Activated T-cell treated with anti-CD3 and anti-CD28 coated beads for 48 hours (primary cell): Measurements from ENCODE around the gene SLC1A2.
A peak's percentile ranks its signal among the peaks of the same experiment; 100 is the strongest.
"Not testable (repeated sequence)": the region's sequence is repeated elsewhere in the genome, so short reads cannot be mapped to it uniquely, and the experiment has no call there.

Experiments used
- DNase-seq: peaks from one replicate; pipeline ENCODE4 v3.0.0-alpha.2; 2020; ENCODE audit warnings: low read depth

Gene SLC1A2

GRCh38 chr11:35241531-35241930, 177.8 kb downstream of the SLC1A2 start:
- no peak for DNase-seq

- DNase-seq: no peak
Measured at GRCh38 chr11:35241083-35241482, 178.3 kb downstream of the SLC1A2 start.

DNA sequence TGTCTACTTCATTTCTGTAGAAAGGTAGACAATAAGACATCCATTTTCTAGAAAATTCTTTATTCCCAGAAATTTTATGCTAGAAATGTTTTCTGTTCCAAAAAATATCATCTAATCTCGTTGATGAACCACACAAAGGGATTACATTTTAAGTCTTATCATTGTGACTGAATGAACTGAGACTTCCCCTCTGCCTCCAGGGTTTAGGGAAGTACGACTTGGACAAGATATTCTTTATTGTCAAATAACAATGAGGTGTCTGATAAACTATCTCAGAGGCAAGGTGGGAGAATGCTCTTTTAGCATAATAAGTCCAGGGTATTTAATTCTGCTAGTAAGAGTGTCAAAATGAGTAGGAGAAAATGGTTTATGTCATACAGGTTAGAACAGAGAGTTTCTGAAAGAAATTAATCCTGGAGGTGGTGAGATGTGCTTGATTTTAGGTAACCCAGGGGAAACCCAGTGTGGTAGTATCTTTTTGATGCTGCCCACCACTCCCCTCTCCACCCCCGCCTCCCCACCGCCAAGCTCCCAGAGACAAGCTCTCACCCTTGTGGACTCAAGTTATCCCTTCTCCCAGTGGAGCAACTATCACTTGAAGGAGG, 179.8 kb downstream of the SLC1A2 start:
- DNase-seq: no peak

DNA sequence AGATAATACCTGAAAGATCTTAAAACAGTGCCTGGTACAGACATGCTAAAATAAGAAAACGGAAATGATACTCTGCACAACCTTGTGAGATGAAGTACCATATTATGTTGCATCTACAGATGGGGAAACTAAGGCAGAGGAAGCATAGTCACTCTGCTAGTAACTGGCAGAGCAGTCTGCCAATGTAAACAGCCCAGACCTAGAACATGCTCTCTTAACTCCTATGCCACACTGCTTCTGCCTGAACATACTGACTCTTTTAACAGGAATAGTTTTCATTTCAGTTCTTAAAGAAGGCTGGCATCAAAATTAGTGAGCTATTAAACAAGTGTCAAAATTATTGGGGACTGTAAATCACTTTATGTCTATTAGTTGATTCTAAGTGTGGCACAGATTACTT, 180.5 kb downstream of the SLC1A2 start:
- DNase-seq: no peak

DNA sequence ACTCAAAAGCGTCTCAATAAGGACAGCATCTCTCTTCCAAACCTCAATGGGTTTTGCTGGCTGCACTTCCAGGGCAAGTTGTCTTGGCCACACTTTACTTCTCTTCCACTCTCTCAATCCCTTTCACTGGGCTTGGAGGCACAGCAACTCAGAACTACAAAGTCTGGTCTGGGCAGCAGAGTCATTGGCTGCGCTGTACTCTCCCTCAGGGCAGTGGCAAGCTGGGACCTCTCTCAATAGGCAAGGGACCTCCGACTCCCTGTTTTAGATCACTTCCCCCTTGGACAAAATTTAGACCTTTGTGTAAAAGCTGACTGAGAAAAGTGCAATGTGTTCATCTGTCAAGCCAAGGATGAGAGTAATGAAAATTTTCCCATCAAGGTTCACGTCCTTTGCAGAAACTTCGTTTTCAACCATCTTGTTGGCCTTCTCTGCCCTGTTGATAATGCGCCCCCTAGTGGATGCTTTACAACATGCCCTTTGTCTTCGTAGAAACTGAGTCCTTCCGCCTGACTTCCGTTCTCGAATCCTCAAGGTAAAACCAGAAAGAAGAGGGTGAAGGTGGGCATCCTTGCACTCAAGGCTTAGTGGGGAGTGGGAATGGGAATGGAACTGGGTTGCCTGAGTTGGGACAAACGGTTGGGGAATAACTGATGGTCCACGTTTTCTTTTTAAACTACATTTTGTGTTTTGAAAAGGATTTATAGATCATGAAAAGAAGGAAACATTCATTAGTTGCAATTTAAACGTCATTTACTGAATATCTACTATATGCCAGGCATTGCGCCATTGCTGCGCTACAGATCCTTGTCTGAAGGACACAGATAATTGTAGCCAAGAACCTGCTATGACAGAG, 181.3 kb downstream of the SLC1A2 start:
- peak; percentile 36 for DNase-seq

DNA sequence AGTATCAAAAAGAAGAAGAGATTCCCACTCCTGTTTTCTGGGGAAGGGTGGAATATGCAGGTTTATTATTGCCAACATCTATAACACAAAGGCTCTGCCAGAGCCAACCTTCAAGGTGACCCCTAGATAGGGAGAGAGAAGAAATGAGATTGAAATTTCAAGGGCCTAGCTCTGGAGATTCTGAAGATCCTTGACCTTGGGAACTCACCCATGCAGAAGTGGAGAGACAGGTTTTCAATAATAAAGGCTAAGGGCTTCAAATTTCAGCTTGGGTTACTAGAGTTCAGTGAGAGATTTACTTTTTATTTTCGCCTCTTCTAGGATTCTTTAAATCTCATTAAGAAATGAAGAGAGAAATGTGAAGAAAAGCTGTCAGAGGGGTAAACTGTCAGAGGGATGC, 182.0 kb downstream of the SLC1A2 start:
- DNase-seq: no peak

DNA sequence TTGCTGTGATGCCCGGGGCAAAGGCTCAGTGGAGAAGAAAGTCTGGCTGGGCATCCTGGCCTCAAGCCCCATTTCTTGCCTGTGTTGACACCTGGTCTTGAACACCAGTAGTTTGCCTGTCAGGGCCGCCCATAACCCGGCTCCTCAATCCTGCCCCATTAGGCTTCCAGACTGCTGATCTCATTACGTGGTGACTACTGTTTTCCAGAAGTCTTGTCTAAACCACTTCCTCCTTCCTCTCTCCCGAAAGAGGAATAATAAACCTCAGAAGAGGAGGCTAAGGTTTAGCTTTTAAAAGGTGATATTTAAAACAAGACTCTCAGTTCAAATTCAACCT, 182.7 kb downstream of the SLC1A2 start:
- DNase-seq: no peak

- DNase-seq: peak; percentile 31
Measured at GRCh38 chr11:35235936-35236666, 183.3 kb downstream of the SLC1A2 start.

DNA sequence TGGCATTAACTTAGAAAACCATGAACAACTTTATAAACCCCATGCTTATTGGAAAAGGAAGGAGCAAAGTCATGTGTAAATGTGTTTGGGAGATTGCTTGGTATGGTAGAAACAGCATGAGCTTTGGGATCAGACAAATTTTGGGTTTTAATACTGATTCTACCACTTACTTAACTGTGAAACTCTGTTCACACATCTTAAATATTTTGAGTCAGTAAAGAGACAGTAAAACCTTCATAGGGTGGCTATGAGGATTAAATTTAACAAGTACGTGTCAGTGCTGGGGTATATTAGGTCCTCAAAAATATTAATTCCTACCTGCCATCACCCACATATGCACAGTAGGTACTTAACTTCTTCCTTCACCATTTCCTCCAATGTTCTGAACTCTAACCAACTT, 183.9 kb downstream of the SLC1A2 start:
- no peak for DNase-seq

GRCh38 chr11:35235157-35235468, 184.2 kb downstream of the SLC1A2 start:
- DNase-seq: no peak

DNA sequence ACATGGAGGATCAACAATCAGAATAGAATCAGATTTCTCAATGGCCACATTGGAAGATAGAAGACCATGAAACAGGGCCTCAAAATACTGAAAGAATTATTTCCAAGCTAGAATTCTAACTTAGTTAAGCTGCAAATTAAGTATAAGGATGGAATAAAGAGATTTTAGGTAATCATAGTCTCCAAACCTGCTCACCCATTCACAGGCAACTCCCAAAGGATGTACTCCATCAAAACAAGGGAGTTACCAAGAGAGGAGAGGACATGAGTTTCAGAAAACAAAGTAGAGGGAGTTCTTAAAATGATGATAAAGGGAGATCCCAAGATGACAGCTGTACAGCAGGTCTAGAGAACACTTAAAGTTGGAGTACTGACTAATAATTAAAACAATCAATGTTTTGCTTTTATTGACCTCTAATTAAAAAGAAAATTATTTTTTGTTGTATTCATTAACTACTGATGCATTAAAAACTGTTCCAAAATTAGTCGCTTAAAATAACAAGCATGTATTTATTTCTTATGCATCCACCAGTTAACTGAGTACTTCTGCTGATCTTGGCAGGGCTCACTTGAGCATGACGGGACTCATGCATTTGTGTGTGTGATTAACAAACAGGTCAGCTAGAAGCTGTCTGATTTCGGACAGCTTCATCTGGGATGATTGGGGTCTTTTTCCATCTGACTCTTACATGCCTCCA, 184.8 kb downstream of the SLC1A2 start:
- no peak for DNase-seq

GRCh38 chr11:35233518-35233917, 185.8 kb downstream of the SLC1A2 start:
- no peak for DNase-seq

DNA sequence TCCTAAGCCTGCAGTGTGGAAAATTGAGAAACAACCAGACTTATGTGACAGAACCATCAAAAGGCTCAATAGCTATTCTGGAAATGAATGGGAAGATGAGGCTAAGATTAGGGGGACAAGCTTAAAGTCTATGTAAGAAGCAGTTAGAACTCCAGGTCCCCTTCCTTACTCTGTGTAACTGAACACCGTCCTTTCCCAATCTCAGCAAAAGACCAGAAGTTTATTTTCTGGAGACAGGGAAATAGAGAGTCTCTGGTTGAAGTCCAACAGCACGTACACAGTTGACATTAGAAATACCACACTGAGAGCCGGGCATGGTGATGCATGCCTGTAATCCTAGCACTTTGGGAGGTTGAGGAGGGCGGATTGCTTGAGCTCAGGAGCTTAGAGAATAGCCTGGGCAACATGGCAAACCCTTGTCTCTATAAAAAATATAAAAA, 186.4 kb downstream of the SLC1A2 start:
- no peak for DNase-seq

DNA sequence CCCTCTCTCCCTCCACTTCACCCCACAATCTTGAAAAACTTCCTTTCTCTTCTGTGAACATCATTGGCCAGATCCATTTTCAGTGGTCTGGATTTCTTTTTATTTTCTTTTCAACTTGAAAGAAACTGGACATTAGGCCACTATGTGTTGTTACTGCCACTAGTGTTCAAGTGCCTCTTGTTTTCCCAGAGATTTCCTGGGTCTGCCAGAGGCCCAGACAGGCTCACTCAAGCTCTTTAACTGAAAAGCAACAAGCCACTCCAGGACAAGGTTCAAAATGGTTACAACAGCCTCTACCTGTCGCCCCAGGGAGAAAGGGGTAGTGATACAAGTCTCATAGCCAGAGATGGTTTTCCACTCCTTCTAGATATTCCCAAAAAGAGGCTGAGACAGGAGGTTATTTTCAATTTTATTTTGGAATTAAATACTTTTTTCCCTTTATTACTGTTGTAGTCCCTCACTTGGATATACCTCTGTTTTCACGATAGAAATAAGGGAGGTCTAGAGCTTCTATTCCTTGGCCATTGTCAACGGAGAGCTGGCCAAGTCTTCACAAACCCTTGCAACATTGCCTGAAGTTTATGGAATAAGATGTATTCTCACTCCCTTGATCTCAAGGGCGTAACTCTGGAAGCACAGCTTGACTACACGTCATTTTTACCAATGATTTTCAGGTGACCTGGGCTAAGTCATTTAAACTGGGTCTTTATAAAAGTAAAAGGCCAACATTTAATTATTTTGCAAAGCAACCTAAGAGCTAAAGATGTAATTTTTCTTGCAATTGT, 188.1 kb downstream of the SLC1A2 start:
- DNase-seq: no peak

DNA sequence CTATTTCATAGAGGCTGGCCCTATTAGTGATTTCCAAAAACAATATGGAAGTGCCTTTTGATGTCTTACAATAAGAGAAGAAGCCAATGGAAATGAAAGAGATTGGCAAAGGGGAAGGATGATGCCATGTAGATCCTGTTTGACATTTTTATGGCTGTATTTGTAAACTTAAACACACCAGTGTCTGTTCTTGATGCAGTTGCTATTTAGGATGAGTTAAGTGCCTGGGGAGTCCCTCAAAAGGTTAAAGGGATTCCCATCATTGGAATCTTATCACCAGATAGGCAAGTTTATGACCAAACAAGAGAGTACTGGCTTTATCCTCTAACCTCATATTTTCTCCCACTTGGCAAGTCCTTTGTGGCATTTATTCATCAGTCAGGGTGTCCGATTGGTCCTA, 189.0 kb downstream of the SLC1A2 start:
- no peak for DNase-seq

GRCh38 chr11:35228328-35228725, 191.0 kb downstream of the SLC1A2 start:
- no peak for DNase-seq

- no peak for DNase-seq
Measured at GRCh38 chr11:35227576-35228327, 191.6 kb downstream of the SLC1A2 start.

- DNase-seq: not testable (repeated sequence)
Measured at GRCh38 chr11:35226756-35227155, 192.6 kb downstream of the SLC1A2 start.

- DNase-seq: no peak
Measured at GRCh38 chr11:35225946-35226520, 193.3 kb downstream of the SLC1A2 start.

- no peak for DNase-seq
Measured at GRCh38 chr11:35223991-35224390, 195.4 kb downstream of the SLC1A2 start.

- no peak for DNase-seq
Measured at GRCh38 chr11:35223371-35223796, 196.0 kb downstream of the SLC1A2 start.
